ENCODE results near the gene OTUB2.

GRCh38 chr14:94005324-94006073 is 20.6 kb upstream of the OTUB2 start:
- no peak for TF ChIP-seq POLR2A (IDR thresholded peaks at IDR 0.05; ENCODE audit: low read depth, low read length)
- TF ChIP-seq TAF1 (IDR thresholded peaks at IDR 0.05; ENCODE audit: low read depth, low read length): no peak
- TF ChIP-seq POLR2AphosphoS5 (IDR thresholded peaks at IDR 0.05; ENCODE audit: low read depth, low read length): no peak
- TF ChIP-seq PAX5 (IDR thresholded peaks at IDR 0.05; ENCODE audit: insufficient read depth, low read length, severe bottlenecking): no peak
- TF ChIP-seq SPI1 (IDR thresholded peaks at IDR 0.05; ENCODE audit: low read depth, low read length): no peak
